Esophagus muscularis mucosa (tissue), 4 donors: Measurements from ENCODE around the gene PCBP4. TPM values are rescaled to one million over a fixed set of nuclear protein-coding genes. Genes with fewer than 3 reads are reported as not detected.

Source experiments
- DNase-seq: peaks from one replicate; pipeline ENCODE4 v3.0.0-alpha.2; 2017; ENCODE audit errors: extremely low spot score
- H3K27ac ChIP-seq, 4 donors: fragments of 200-600 bp; sonication (generic); replicated peaks in 1 of 4; 1 replicate in 3 of 4; 2 replicates in 1 of 4; pipeline ENCODE4 v1.5.1; 2016 to 2019; ENCODE audit warnings: mild to moderate bottlenecking in 1 of 4
- H3K27me3 ChIP-seq, 4 donors: fragments of 200-600 bp; sonication (generic); one replicate each; pipeline versions ENCODE4 v1.5.1 to v1.6.0; 2016 to 2019
- H3K36me3 ChIP-seq, 4 donors: fragments of 200-600 bp; sonication (generic); one replicate each; pipeline ENCODE4 v1.5.1; 2016 to 2019
- H3K4me1 ChIP-seq, 4 donors: fragments of 200-600 bp; sonication (generic); one replicate each; pipeline ENCODE4 v1.5.1; 2016 to 2019
- H3K4me3 ChIP-seq, 4 donors: fragments of 200-600 bp; sonication (generic); 1 replicate in 2 of 4; 2 replicates in 2 of 4; pipeline ENCODE4 v1.5.1; 2016 to 2019; ENCODE audit warnings: mild to moderate bottlenecking in 4 of 4, moderate library complexity in 1 of 4
- H3K9me3 ChIP-seq, 4 donors: fragments of 200-600 bp; sonication (generic); 1 replicate in 3 of 4; 2 replicates in 1 of 4; pipeline ENCODE4 v1.5.1; 2016 to 2019
- CTCF ChIP-seq, 3 experiments: fragments of 200-600 bp in 2 of 3; fragments of 450-650 bp in 1 of 3; sonication (generic) in 2 of 3; IDR thresholded peaks; one replicate each; pipeline ENCODE4 v1.5.1; 2017 to 2019; ENCODE audit warnings: antibody characterized with exemption in 3 of 3, mild to moderate bottlenecking in 2 of 3, moderate library complexity in 1 of 3
- EP300 ChIP-seq: sonication (generic); formaldehyde crosslinking; IDR thresholded peaks from one replicate; pipeline ENCODE4 v1.6.1; 2017; ENCODE audit warnings: antibody characterized with exemption
- POLR2A ChIP-seq: fragments of 450-650 bp; IDR thresholded peaks from one replicate; pipeline ENCODE4 v1.6.1; 2017; ENCODE audit warnings: antibody characterized with exemption, moderate library complexity, mild to moderate bottlenecking, low read depth
- POLR2AphosphoS5 ChIP-seq, 2 donors: sonication (generic); formaldehyde crosslinking; IDR thresholded peaks; one replicate each; pipeline ENCODE4 v1.6.1; 2017; ENCODE audit warnings: antibody characterized with exemption in 2 of 2
- whole genome bisulfite sequencing: methylation state at CpG from one replicate; pipeline ENCODE4 v1.1.5; 2018; 5-methylcytosine and 5-hydroxymethylcytosine counted together
- intact Hi-C: fragments of 100-400 bp; cut with DNase I; formaldehyde crosslinking; loops from one replicate; pipeline ENCODE4 v1.15.1; 2023
- total RNA-seq, 4 donors: library from RNA; depleted of rRNA; stranded (reverse); fragments of >200 nt; gene quantifications; one replicate each; pipeline versions ENCODE4 v1.1.0 to v1.2.1, GENCODE V29; 2016

Gene PCBP4
- total RNA-seq, 4 donors from 2014 or later, result 54.4 to 378 (median 139) TPM

- H3K27ac ChIP-seq, result no peak overlapping the region
- DNase-seq, result no peak
- intact Hi-C loops, result no loop called here
These were observed 18.1 kb downstream of the PCBP4 start for GRCh38 chr3:51949121-51949520.

GRCh38 chr3:51948016-51948580 is 19.2 kb downstream of the PCBP4 start:
- Histone ChIP-seq H3K4me1 (peaks cover 5 to 6% (median 5%) of the 10 kb centered on the region in 4 donors), H3K36me3 (peaks cover 0 to 57% (median 41%) of the 10 kb centered on the region in 4 donors), H3K9me3 (no peaks in the 10 kb centered on the region), H3K27me3 (no peaks in the 10 kb centered on the region), H3K4me3 (no peak overlapping the region), H3K27ac (no peak overlapping the region)
- WGBS, result 80% methylated on average over 7 of the region's 10 CpGs
- intact Hi-C loops, result no loop called here
- no peak for DNase-seq
- TF ChIP-seq CTCF (IDR thresholded peaks at IDR 0.05) (no peak), EP300 (no peak), POLR2A (no peak), POLR2AphosphoS5 (IDR thresholded peaks at IDR 0.05) (no peak)

More at GRCh38 chr3:51949121-51949520, 18.1 kb downstream of the PCBP4 start:
- Histone ChIP-seq H3K9me3 (no peaks in the 10 kb centered on the region), H3K36me3 (peaks cover 0 to 55% (median 40%) of the 10 kb centered on the region in 4 donors), H3K4me3 (no peak overlapping the region), H3K4me1 (no peaks in the 10 kb centered on the region), H3K27me3 (no peaks in the 10 kb centered on the region)
- TF ChIP-seq POLR2A (no peak), EP300 (no peak), CTCF (IDR thresholded peaks at IDR 0.05) (no peak), POLR2AphosphoS5 (IDR thresholded peaks at IDR 0.05) (no peak)
- 86% methylated on average over 5 of the region's 5 CpGs for WGBS

- Histone ChIP-seq H3K36me3 (peaks cover 0 to 57% (median 41%) of the 10 kb centered on the region in 4 donors), H3K4me1 (peaks cover 12 to 14% (median 13%) of the 10 kb centered on the region in 4 donors), H3K27me3 (no peaks in the 10 kb centered on the region), H3K27ac (no peak overlapping the region), H3K4me3 (no peak overlapping the region), H3K9me3 (no peaks in the 10 kb centered on the region)
- 73% methylated on average over 12 of the region's 13 CpGs for WGBS
- intact Hi-C loops, result no loop called here
- TF ChIP-seq EP300, result no peak
- no peak for TF ChIP-seq POLR2AphosphoS5 (IDR thresholded peaks at IDR 0.05)
- no peak for TF ChIP-seq CTCF (IDR thresholded peaks at IDR 0.05)
- no peak for TF ChIP-seq POLR2A
- DNase-seq, result no peak
These were observed 19.9 kb downstream of the PCBP4 start for GRCh38 chr3:51947215-51947900.

GRCh38 chr3:51946796-51947195 is 20.5 kb downstream of the PCBP4 start:
- Histone ChIP-seq H3K27ac (no peak overlapping the region), H3K4me1 (peaks cover 14 to 16% (median 15%) of the 10 kb centered on the region in 4 donors), H3K9me3 (no peaks in the 10 kb centered on the region), H3K27me3 (no peaks in the 10 kb centered on the region), H3K36me3 (peaks cover 0 to 57% (median 41%) of the 10 kb centered on the region in 4 donors), H3K4me3 (no peak overlapping the region)
- intact Hi-C loops, result no loop called here
- DNase-seq, result no peak
- TF ChIP-seq POLR2A (no peak), EP300 (no peak), POLR2AphosphoS5 (IDR thresholded peaks at IDR 0.05) (no peak), CTCF (IDR thresholded peaks at IDR 0.05) (no peak)
- 88% methylated on average over 4 of the region's 4 CpGs for WGBS
